HG02798 (cell line): ENCODE measurements around the gene CYTH1.
"Not testable (repeated sequence)": the region's sequence is repeated elsewhere in the genome, so short reads cannot be mapped to it uniquely, and the experiment has no call there.

Experiments used
- ATAC-seq: cut with Tn5 transposase; IDR thresholded peaks from one replicate; pipeline ENCODE4 v1.9.1; 2021; ENCODE audit warnings: mild to moderate bottlenecking; ENCODE audit not compliant: unreplicated experiment, poor library complexity

CYTH1 gene

DNA sequence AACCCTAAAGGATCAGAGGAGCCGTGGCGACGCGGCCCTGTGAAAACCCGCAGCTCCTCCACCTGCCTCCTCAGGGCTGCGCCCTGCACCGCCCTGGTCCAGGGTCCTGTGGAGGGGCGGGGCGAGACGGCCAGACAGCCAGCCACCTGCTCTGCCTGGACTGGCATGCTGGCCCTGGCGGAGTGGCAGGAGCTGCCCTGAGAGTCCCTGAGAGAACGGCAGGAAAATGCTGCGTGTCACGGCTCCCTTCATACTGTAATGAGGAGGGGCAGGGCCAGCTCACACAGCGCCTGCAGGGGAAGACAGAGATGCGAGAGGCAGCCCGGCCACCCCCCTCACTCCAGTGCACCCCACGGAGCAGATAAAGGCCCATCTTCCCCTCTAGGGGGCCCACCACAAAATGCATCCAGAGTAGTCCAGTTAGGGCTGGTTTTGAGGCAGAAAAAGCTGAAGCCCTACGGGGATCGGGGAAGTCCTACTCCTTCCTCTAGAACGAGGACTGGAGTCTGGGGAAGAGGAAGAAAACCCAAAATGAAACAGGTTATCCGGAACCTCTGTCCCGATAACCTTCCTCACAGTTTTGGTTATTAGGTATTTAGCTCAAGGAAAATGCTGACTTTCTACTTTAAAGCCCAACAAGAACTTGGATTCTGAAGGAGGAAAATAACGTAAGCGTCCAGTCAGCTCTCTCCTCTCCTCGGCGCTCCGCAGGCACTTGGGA is 107.3 kb downstream of the CYTH1 start:
- ATAC-seq, result no peak

- no peak for ATAC-seq
Observed at GRCh38 chr17:78674156-78674555, 107.9 kb downstream of the CYTH1 start.

DNA sequence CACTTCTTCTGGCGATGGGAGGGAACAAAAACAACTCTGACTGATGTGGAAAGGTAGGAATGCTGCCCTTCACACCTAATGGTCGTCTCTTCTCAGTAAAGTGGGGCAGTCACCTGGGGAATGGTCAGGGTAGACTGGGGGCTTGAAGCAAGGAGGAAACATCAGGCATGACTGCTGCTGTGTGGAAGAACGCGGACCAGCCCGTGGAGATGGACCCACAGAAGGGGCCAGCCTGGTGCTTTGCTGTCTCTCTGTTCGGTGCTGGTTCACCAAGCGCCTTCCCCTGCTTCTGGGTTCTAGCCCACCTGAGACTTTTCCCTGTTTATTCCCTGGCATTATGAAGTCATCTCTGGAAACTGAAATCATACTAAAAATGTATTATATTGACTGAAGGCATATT is 108.7 kb downstream of the CYTH1 start:
- ATAC-seq, result no peak

DNA sequence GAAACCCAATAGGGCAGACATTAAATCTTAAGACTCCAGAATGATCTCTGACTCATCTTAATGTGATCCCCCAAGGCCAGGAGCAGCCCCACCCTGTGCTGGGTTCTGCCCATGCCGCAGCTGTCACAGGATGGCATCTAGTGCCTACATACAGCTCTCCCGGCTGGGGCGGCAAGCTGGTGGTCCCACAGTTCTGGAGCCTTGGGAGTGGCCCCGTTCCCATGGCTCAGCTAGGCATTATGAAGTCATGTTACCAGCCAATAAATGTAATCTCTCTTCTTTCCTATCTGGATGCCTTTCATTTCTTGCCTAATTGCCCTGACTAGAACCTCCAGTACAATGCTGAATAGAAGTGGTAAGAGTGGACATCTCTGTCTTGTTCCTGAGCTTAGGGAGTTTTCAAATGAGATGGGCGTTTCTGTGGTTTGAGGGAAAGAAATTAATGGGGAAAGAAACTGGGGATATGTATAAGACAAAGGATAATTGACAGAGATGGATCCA is 109.2 kb downstream of the CYTH1 start:
- ATAC-seq, result no peak

DNA sequence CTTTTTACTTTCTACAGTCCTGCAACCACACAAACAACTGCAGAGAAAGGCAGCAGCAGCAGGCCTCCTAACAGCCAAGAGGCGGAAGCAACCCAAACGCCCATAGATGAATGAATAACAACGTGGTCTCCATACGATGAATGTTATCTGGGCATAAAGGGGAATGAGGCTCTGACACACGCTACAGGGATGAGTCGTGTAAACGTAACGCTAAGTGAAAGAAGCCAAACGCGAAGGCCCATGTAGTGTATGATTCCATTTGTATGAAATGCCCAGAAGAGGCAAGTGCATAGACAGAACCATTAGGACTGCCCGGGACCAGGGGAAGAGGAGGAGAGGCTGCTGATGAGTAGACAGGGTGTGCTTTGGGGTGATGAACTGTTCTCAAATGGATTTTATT is 110.1 kb downstream of the CYTH1 start:
- ATAC-seq, result no peak

GRCh38 chr17:78671726-78672001 is 110.4 kb downstream of the CYTH1 start:
- not testable (repeated sequence) for ATAC-seq

DNA sequence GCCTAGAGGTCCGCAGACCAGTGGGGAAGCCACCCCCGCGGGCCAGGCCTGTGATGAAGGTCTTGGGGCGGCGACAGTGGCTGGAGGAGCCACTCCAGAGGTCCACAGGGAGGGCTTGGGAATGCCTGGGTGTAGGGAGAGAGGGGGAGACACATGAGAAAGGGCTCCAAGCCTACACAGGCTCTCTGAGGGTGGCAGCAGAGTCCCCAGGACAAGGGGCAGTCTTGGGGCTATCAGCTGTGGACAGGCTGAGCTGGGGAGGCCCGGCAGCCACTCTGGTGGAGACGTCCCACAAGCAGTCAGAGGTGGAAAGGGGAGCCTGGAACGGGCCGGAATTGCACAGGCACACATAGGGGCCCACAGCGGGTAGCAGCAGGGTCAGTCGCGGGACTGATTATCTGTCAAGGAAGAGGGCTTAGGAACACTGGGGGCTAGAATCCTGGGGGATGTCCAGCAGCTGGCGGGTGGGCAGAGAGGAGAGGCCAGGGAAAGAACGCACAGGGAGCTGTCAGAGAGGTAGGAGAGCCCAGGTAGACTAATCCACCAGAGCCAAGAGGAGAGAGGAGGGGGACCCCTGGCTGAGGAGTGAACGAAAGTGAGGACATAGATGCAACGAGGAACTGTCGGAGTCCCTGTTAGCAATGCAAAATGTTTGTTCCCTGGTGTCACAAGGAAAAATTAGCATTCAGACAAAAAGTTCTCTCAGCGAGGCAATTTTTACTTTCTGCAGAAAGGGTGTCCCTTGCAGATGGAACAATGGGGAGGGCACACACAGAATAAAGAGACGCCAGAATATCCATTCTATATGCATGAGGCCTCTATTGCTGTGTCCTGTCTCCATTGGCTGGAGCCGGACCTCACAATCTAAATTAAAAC is 111.0 kb downstream of the CYTH1 start:
- ATAC-seq, result no peak

DNA sequence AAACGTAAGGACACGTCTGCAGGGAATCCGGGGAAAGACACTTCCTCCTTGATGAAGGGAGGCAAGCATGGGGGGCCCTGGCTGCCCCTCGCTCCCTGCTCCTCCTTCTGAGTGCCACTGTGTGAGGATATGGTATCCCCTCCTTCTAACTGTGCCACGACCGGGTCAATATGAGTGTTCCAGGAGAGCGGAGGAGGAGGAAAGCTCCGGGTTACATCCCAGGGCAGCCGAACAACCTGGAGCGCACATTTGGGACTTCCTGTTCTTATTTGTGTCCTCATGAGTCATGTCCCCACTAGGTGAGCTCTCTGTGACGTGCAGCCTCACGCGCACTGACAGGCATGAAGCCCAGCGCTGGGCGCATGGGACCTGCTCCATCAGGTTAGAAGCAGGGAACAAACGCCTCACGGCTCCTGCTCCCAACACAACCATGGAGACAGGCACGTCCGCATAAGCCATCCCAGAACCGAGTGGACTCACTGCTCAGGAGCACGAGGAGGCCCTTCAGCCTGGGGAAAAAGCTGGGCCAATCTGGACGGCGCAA is 112.0 kb downstream of the CYTH1 start:
- no peak for ATAC-seq

DNA sequence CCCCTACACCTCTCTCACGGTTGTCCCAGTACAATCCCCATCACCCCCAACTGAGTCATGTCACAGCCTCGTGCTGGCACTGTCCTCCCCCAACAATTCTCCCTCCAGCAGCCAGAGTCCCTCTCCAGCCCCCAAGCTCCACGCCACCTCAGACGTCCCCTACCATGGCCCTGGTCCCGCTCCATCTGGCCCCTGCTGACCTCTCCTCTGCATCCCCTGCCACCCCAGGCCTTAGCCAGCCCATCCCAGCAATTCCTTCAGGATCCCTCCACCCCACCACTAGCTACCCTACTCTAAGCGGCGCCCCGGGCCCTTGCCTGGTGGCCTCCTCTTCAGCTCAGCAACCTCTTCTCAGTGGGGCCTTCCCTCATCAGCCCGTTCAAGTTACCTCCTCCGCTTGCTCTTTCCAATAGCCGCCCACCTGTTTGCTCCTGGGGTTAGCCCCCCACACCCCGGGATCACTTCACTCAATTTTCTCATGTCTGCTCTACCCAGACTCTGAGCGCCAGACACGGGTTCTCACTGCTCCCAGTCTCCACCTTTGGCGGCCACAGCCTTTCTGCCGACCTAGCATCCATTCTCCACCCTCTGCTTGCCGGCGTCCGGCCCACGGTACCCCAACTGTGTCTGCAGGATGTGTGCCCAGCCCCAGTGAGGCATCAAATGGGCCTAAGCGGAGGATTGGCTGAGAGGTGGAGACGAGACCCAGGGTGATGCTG is 112.7 kb downstream of the CYTH1 start:
- ATAC-seq, result no peak

- ATAC-seq, result no peak
Observed at GRCh38 chr17:78668847-78669246, 113.2 kb downstream of the CYTH1 start.

DNA sequence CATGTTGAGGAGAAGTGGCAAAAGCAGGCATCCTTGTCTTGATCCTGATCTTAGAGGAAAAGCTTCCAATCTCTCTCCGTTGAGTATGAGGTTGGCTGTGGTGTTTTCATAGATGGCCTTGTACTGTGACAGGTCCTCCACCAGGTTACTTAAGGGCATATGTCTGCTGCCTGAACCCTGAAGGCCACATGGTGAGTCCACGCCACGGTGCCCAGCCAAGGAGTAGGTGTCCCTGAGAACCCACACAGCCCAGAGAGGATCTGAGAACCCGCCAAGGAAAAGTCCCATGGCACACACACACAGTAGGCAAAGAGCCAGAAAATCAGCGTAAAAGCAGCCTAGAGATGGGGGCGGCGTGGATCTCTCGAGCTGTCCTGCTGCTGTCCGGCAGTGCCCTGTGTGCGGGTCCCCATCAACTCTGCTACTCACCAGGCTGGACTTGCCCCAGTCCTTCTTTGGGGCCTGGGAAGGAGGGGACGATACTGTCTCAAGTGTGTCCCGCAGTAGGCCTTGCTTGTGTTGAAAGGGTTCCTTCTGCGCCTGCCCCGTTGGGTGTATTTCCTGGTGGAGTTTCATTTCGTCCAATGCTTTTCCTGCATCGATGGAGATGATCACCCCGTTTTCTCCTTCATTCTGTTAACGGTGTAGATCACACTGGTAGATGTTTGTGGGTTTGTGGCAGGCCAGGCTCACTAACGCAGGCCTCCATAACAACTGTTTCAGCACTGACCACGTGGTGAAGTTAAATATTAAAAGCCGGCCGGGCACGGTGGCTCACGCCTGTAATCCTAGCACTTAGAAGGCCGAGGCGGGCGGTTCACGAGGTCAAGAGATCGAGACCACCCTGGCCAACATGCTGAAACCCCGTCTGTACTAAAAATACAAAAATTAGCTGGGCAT is 114.1 kb downstream of the CYTH1 start:
- ATAC-seq, result no peak

GRCh38 chr17:78667091-78667490 is 115.0 kb downstream of the CYTH1 start:
- ATAC-seq, result no peak

DNA sequence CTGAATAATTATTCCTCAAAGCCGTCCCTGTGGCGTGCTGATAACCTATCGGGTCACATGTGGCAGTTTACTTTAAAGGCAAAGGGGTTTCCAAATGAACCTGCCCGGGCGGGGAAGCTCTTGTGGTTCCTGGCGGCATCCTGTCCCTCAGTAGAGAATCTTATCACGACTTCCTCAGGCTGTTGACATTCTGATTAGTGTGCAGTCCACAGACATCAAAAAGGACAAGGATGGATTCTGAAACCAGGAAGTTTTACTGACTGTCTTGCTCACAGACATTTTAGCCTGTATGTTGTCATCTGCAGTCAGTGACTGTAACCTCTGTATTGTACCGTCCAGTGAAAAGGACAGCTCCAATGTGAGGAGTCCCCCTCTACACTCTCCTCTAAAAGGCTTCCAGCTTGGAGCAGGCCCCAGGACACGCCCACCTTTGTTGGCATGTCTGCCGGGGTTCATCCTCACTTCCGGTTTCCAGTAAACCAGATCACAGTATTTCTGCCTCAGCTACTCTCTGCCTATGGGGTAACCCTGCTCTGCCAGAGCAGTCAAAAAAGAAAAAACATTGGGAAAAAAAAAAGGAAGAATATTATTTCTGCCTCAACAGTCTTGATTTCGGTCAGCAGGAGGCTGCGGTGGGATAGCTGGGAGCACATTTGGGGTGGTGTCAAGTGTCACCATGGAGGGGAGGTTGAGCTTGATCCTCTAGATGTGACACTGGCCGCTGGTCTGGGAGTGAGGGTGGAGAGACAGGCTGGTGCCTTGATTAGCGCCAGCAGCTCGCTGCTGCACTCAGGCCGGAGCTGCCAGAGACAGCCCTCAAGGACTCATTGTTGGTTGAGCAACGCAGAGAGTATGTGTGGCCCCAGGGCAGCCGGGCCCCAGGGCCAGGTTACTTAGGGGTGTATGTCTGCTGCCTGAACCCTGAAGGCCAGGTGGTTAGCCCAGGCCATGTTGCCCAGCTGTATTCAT is 115.8 kb downstream of the CYTH1 start:
- ATAC-seq, result no peak

DNA sequence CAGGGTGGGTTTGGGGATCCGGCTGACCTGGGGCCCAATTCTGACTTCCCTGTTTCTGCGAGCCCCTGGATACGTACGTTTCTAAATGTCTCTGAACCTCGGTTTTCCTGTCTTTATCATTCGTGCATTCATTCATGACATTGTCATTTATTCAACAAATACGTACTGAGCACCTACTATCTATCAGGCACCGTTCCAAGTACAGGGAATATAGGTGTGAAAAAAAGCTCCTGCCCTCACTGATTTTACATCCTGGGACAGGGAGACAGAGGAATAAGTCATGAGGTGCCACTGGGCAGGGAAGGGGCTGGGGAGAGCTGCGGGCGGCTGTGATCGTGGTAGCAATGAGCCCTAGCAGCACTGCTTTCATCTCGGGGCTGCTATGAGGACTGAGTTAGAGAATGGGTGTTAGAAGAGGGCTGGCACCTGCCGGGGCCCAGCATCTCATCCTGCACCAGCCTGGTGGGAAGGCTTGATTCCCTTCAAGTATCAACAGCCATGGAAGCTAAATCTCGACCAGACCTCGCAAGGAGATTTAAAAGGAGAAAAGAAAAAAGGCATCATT is 116.6 kb downstream of the CYTH1 start:
- ATAC-seq, result no peak

- no peak for ATAC-seq
Observed at GRCh38 chr17:78664476-78665386, 117.3 kb downstream of the CYTH1 start.

DNA sequence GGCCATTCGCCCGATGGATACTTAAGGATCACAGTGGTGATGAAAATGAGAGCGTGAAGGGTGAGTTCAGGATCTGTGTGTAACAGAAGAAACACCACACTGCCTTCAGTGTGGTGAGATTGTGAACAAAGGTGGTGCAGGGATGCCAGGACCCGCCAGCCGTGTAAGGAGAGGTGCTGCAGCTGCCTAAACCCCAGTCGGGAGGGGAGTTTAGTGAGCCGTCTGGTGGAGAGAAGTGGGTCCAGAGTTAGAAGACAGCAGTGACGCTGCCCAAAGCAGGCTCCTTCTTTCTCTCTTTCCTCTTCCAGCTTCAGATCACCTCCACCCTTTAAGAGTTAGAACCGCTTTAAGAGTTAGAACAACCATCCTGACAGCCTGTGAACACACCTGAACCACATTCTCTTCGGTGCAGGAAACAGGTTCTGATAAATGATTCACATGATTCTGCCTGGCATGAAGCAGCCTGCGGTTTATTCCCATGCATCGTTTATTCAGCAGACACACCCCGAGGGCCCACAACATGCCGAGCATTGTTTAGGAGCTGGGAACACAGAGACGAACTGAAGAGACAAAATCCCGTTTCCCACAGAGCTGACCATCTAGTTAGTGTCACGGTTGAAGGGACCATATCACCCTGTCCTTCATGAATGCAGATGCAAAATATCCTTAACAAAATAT is 120.8 kb downstream of the CYTH1 start:
- ATAC-seq, result no peak

GRCh38 chr17:78659546-78659945 is 122.5 kb downstream of the CYTH1 start:
- ATAC-seq, result no peak
